NOMO-1 treated with dmso at 0.1 percent for 144 hours (cell line): Measurements from ENCODE around the gene EPM2A.
"Not testable (repeated sequence)": the region's sequence is repeated elsewhere in the genome, so short reads cannot be mapped to it uniquely, and the experiment has no call there.

Experiments
- DNase-seq: peaks from one replicate; lab custom pipeline; 2025; ENCODE audit not compliant: unreplicated experiment; lab: John Stamatoyannopoulos, UW

Gene EPM2A

DNA sequence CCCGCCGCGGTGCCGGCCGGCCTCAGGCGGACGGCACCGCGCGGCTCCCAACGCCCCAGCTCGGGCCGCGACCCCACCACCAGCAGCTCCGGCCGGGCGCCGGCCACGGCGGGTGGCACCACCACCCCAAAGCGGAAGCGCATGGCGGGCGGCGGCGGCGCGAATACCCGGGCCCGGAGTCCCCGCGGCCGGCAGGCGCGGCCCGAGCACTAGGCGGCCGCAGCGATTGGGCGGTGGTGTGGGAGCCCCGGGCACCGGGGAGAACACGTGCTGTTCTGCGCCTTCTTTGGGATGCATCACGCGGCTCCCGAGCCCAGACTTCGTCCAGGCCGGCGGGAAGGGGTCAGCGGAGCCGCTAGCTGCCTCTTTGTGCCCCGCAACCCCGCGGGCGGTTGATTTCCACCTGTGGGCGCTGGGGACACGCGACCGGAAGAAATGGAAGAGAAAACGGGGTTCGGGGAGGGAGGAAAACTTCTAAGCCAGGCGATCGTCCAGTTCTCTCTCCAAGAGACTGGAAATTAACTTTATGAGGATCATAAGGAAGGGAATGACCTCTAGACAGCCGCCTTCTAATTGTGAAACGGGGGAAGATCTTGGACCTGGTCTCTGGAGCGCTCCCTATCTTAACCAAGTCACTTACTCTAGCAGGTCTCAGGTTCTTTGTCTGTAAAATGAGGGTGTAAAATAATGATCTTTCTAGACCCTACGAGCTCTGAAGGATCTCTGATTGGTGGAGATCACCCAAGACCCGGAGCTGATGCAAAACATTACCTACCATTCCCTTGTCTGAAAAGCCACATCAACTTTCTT lies at the start of gene EPM2A:
Gene EPM2A, minus strand, starts transcription at position 165 of the 810 bp plus-strand sequence. Its CDS starts 22 bp downstream, at position 143.
- DNase-seq: peak; percentile 63

GRCh38 chr6:145784683-145785082 lies 49.4 kb upstream of the EPM2A start:
- DNase-seq: no peak

GRCh38 chr6:145783796-145784195 lies 48.5 kb upstream of the EPM2A start:
- DNase-seq: peak; percentile 36

GRCh38 chr6:145772846-145773245 lies 37.5 kb upstream of the EPM2A start:
- no peak for DNase-seq

DNA sequence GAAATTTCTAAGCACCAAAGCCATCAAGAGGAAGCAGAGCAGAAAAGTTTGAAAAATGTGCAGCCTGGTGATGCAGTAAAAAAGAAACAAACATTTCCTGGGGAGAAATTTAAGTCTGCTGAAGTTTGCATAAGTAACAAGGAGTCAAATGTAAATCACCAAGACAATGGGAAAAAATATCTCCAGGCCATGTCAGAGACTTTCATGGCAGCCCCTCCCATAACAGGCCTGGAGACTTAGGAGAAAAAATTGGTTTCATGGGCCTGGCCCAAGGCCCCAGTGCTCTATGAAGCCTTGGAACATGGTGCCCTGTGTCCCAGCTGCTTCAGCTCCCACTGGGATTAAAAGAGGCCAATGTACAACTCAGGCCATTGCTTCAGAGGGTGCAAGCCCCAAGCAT lies 30.1 kb upstream of the EPM2A start:
- no peak for DNase-seq

DNA sequence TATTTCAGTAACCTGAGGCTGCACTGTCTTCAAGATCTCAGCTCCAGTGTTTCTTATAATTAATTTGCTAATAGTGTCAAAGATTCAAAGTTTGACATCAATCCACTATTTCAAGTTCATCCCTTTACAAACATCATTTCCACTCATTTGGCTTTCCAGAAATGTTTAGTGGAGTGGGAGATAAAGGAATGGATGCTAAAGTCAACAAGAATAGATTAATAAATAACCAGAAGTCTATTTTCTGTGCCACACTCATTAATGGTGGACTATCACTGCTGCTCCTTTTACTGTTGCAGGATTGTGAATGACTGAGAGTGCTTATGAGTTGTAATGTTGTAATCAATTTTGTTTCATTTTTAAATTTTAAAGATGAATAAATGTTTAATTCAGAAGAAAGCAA lies 28.4 kb upstream of the EPM2A start:
- no peak for DNase-seq

GRCh38 chr6:145761584-145761983 lies 26.3 kb upstream of the EPM2A start:
- no peak for DNase-seq

GRCh38 chr6:145758113-145758512 lies 22.8 kb upstream of the EPM2A start:
- DNase-seq: no peak

DNA sequence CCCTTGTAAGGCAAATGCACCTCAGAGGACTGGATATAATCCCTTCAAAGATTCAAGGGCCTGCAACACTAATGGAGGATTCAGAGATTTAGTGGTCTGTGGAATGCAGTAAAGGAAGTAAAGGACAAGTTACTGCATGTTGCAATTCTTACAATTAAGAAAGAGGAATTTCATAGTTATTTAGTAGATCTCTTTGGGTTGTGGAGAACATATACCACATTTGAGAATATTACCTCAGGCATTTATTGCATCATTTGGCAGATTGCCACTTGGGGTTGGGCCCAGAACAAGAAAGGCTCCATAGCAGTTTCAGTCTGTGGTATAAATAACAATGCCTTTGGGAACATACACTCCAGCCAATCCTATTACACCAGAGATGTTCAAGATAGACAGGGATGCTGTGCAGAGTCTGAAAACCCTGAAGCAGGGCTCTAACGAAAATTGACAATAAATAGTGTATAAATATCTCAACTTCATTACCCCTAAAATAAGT lies 20.9 kb upstream of the EPM2A start:
- peak; percentile 57 for DNase-seq

DNA sequence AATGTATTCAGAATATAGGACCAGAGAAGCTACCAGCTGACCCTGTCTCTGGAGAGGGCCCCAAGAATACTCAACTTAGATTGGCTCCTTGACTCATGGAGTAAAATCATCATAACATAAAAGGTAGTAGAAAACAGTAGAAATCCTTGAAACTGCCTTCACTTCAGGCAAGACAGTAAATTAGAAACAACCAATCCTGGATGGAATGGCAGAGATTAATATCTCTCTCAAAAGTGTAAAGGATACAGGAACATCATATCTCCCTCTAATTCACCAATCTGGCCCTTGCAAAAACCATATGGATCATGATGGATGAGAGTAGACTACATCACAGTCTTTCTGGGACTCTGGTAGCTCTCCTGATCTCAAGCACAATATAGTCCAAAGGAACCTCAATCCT lies 20.4 kb upstream of the EPM2A start:
- no peak for DNase-seq

GRCh38 chr6:145752638-145753037 lies 17.3 kb upstream of the EPM2A start:
- DNase-seq: no peak

DNA sequence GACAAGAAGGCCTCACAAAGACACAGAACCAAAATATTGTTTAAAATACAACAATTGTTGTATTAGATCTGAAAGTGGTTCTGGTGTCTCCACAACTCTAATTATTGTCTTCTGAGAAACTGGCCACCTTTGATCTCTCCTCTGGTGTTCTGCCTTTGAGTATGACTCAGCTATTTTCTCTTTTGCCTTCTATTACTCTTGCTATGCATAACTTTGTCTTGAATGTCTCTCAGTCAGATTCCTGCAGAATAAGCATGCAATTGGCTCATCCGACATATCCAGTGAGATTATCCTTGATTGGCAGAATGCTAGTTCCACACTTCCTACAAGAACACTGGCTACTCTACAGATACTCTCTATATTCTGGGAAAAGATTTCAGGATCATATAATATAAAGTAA lies 14.3 kb upstream of the EPM2A start:
- DNase-seq: peak; percentile 44

- DNase-seq: no peak
Measured at GRCh38 chr6:145745861-145746260, 10.5 kb upstream of the EPM2A start.

DNA sequence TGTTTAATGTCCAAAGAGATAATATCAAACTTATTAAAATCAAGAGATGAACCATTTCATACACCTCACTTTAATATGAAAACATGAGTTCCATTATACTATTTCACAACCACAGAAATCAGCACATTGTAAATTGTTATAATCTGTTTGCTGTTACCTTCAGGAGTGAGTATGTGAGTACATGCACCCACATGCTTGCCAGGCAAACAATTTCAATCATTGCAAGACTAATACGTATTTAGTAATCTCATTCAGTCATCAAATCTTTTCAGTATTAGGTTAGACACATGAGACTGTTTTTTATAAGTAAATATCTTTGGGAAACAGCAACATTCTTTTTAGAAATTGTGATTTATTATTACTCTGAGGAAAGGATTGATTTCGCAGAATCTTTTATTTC lies 9.3 kb upstream of the EPM2A start:
- DNase-seq: no peak

GRCh38 chr6:145743332-145743731 lies 8.0 kb upstream of the EPM2A start:
- no peak for DNase-seq

DNA sequence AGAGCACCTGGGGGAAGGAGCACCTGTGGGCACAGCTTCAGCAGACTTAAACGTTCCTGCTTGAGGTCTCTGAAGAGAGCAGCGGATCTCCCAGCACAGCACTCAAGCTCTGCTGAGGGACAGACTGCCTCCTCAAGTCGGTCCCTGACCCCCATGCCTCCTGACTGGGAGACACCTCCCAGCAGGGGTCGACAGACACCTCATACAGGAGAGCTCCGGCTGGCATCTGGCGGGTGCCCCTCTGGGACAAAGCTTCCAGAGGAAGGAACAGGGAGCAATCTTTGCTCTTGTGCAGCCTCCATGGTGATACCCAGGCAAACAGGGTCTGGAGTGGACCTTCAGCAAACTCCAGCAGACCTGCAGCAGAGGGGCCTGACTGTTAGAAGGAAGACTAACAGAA lies 7.2 kb upstream of the EPM2A start:
- not testable (repeated sequence) for DNase-seq

DNA sequence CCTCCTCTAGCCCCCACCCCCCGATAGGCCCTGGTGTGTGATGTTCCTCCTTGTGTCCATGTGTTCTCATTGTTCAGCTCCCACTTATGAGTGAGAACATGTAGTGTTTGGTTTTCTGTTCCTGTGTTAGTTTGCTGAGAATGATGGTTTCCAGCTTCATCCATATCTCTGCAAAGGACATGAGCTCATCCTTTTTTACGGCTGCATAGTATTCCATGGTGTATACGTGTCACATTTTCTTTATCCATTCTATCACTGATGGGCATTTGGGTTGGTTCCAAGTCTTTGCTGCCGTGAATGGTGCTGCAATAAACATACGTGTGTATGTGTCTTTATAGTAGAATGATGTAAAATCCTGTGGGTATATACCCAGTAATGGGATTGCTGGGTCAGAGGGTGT lies 4.4 kb upstream of the EPM2A start:
- not testable (repeated sequence) for DNase-seq

DNA sequence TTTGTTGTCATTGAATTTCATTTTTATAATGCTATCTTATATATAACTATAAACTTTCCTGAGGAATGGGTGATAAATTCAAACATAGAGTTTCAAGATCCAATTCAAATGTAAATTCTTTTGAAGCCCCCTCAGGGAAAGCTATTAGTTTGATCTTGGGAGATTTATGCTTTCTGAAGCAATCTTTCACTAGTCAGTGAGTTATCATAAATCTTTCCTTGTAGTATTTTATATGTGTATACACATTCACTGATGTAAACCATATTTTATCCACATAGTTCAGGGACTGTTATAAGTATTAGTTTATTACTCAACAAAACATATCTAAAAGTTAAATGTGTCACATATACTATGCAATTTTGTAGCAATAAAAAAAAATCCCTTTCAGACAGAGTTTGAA lies 2.9 kb upstream of the EPM2A start:
- DNase-seq: no peak

GRCh38 chr6:145736661-145737144 lies 1.4 kb upstream of the EPM2A start:
- no peak for DNase-seq

GRCh38 chr6:145734486-145735355 lies 599 bp downstream of the EPM2A start:
- peak; percentile 63 for DNase-seq

GRCh38 chr6:145733810-145734209 lies 1.5 kb downstream of the EPM2A start:
- DNase-seq: no peak

DNA sequence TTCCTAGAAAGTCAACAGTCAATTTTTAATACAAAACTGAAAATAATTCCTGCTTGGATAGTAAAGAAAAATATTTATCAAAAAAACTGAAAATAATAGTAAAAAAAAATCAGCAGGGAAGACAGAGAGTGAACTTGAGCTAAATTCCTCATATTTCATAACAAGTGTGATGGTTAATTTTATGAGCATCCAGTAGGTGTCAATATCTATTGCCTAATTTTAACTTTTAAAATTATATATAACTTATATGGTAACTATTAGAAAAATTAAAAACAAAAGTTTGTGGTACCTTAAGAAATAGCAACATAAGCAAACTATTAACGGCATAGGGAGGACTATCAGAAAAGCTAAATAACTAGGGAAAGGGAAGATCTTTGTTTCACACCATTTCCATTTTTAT lies 2.1 kb downstream of the EPM2A start:
- DNase-seq: no peak
